ENCODE results near the gene ZNF101. TPM values are rescaled to one million over a fixed set of nuclear protein-coding genes. Genes with fewer than 3 reads are reported as not detected.
"Not testable (repeated sequence)": the region's sequence is repeated elsewhere in the genome, so short reads cannot be mapped to it uniquely, and the experiment has no call there.

ZNF101 gene
- total and polyA plus RNA-seq, 2 of the 4 experiments (the other 2 are of a cell fraction): 2.8 to 7.3 TPM

DNA sequence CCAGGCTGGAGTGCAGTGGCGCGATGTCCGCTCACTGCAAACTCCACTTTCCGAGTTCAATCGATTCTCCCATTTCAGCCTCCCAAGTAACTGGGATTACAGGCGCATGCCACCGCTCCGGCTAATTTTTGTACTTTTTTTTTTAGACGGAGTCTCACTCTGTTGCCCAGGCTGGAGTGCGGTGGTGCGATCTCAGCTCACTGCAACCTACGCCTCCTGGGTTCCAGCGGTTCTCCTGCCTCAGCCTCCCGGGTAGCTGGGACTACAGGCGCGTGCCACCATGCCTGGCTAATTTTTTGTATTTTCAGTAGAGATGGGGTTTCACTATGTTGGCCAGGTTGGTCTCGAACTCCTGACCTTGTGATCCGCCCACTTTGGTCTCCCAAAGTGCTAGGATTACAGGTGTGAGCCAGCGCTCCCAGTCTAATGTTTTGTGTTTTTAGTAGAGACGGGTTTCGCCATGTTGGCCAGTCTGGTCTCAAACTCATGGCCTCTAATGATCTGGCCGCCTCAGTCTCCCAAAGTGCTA is 3.2 kb upstream of the ZNF101 start:
- H3K23ac ChIP-seq (ENCODE audit: low read depth, low read length); H3K36me3 ChIP-seq (ENCODE audit: control insufficient read depth, insufficient read depth, low read length); H3K4ac ChIP-seq (ENCODE audit: low read depth, low read length); H2BK15ac ChIP-seq (ENCODE audit: low read depth, low read length); H3K9me3 ChIP-seq (ENCODE audit: control insufficient read depth, insufficient read depth, low read length); dilution Hi-C loops (cut with HindIII; ENCODE audit: low sequenced_read_pairs, unreplicated experiment); H4K8ac ChIP-seq (ENCODE audit: low read depth in 2 of 2, low read length in 2 of 2); H2BK20ac ChIP-seq (ENCODE audit: low read depth, low read length); in situ Hi-C loops (cut with MboI; ENCODE audit: low sequenced_read_pairs); H2AK5ac ChIP-seq (ENCODE audit: low read depth, low read length); H3K27ac ChIP-seq (ENCODE audit: insufficient read depth, low read length); H3K56ac ChIP-seq (ENCODE audit: extremely low read depth, insufficient read depth, low read length); H2BK120ac ChIP-seq (ENCODE audit: low read depth, low read length); H4K5ac ChIP-seq (ENCODE audit: low read depth, low read length); H3K9ac ChIP-seq (ENCODE audit: low read depth, low read length); BruUV-seq (replicated peaks); DNase-seq; H2BK5ac ChIP-seq (ENCODE audit: low read depth, low read length, poor library complexity, severe bottlenecking); H3K4me3 ChIP-seq (ENCODE audit: insufficient read depth, low read depth, low read length); H4K91ac ChIP-seq (ENCODE audit: insufficient read depth, low read depth, low read length); H3K4me2 ChIP-seq (ENCODE audit: low read depth, low read length); H2AFZ ChIP-seq (replicated peaks; ENCODE audit: low read length, poor library complexity); H3K14ac ChIP-seq (replicated peaks; ENCODE audit: low read depth, low read length); H2AK9ac ChIP-seq (replicated peaks; ENCODE audit: low read depth, low read length, poor library complexity); POLR2A ChIA-PET (ENCODE audit: unreplicated experiment); ATAC-seq (ENCODE audit: low read depth); H3K27me3 ChIP-seq (ENCODE audit: control insufficient read depth, insufficient read depth, low read length); H3K18ac ChIP-seq (ENCODE audit: low read depth, low read length); intact Hi-C loops (cut with micrococcal nuclease): not testable (repeated sequence)
- 96% methylated on average over 10 of the region's 22 CpGs; no CpG with 5 or more reads in 1 of the 2 experiments for WGBS, 2 experiments (ENCODE audit: extremely low coverage in 2 of 2, insufficient read length in 1 of 2)
- Histone ChIP-seq H3K9me1 (ENCODE audit: insufficient read depth, low read length) (peaks cover 19% of the 10 kb centered on the region), H3K79me1 (ENCODE audit: low read depth in 1 of 2, low read length in 2 of 2) (peaks cover 23 to 37% of the 10 kb centered on the region in 2 experiments), H3K4me1 (ENCODE audit: control insufficient read depth, insufficient read depth, low read length) (peaks cover 12% of the 10 kb centered on the region), H4K20me1 (ENCODE audit: insufficient read depth, low read length) (peaks cover 22% of the 10 kb centered on the region)
- CTCF ChIA-PET: interaction anchor here (0.7 kb wide), 1 partner anchor 1419 kb away, joined by 3 read pairs; no protein-coding TSS in a partner anchor
